Thymus (tissue), 11 donors: ENCODE measurements around the gene GSTA3. TPM values are rescaled to one million over a fixed set of nuclear protein-coding genes. Genes with fewer than 3 reads are reported as not detected.

Experiments used
- DNase-seq, 9 donors: peaks; one replicate each; pipeline ENCODE4 v3.0.0-alpha.2; 2013; ENCODE audit warnings: low spot score in 9 of 9, low read depth in 6 of 9, missing footprints in 1 of 9
- H3K27ac ChIP-seq, 2 donors: one replicate each; pipeline ENCODE4 v1.5.1; 2013; ENCODE audit warnings: control low read depth in 1 of 2, low read depth in 1 of 2, low read length in 1 of 2, mild to moderate bottlenecking in 1 of 2, moderate library complexity in 1 of 2
- H3K27me3 ChIP-seq, 2 donors: one replicate each; pipeline ENCODE4 v1.5.1; 2013; ENCODE audit warnings: low read length in 1 of 2; ENCODE audit not compliant: control insufficient read depth in 2 of 2, insufficient read depth in 1 of 2
- H3K36me3 ChIP-seq, 2 donors: one replicate each; pipeline ENCODE4 v1.5.1; 2013; ENCODE audit warnings: low read length in 1 of 2, mild to moderate bottlenecking in 1 of 2, moderate library complexity in 1 of 2; ENCODE audit not compliant: control insufficient read depth in 2 of 2, insufficient read depth in 2 of 2
- H3K4me1 ChIP-seq, 2 donors: one replicate each; pipeline ENCODE4 v1.5.1; 2013; ENCODE audit warnings: low read length in 2 of 2; ENCODE audit not compliant: control insufficient read depth in 2 of 2, insufficient read depth in 2 of 2
- H3K4me3 ChIP-seq, 2 donors: one replicate each; pipeline ENCODE4 v1.5.1; 2013; ENCODE audit warnings: low read length in 2 of 2, control low read depth in 1 of 2, mild to moderate bottlenecking in 1 of 2
- H3K9me3 ChIP-seq, 2 donors: one replicate each; pipeline ENCODE4 v1.5.1; 2013; ENCODE audit warnings: low read length in 1 of 2, mild to moderate bottlenecking in 1 of 2; ENCODE audit not compliant: control insufficient read depth in 2 of 2, insufficient read depth in 1 of 2
- WGBS: extraction: QIAGEN DNeasy Blood & Tissue Kit; methylation state at CpG from one replicate; pipeline ENCODE4 v1.1.7; 2013; 5-methylcytosine and 5-hydroxymethylcytosine counted together
- polyA plus RNA-seq: library from polyadenylated mRNA; stranded (reverse); fragments of 200-250 nt; gene quantifications from one replicate; pipeline ENCODE4 v1.2.3, GENCODE V29; 2013
- total RNA-seq: library from RNA; stranded (reverse); fragments of 120-200 nt; gene quantifications from one replicate; pipeline ENCODE4 v1.2.4, GENCODE V29; 2013
- donor health status: healthy.

Gene GSTA3
- total and polyA plus RNA-seq, 2 donors, result not detected

- 95% methylated on average over 4 of the region's 4 CpGs for WGBS
- peaks cover 0 to 2% of the 10 kb centered on the region in 2 donors for H3K27me3 ChIP-seq
- no peaks in the 10 kb centered on the region for H3K9me3 ChIP-seq
- H3K4me1 ChIP-seq, result no peaks in the 10 kb centered on the region
- no peak for DNase-seq
- no peak overlapping the region for H3K27ac ChIP-seq
- no peaks in the 10 kb centered on the region for H3K36me3 ChIP-seq
- no peak overlapping the region for H3K4me3 ChIP-seq
These were observed 60.4 kb downstream of the GSTA3 start for GRCh38 chr6:52849137-52849536.

Other genes with a start within 250 kb of the GSTA3 start
- gene TMEM14A, start 238.6 kb downstream of the GSTA3 start, total RNA-seq, result 15.1 TPM
- 25.1 TPM for gene TMEM14A, start 238.6 kb downstream of the GSTA3 start, polyA plus RNA-seq
- 0.14 TPM for gene GSTA2, start 146.2 kb downstream of the GSTA3 start, total RNA-seq
- 0.68 TPM for gene GSTA2, start 146.2 kb downstream of the GSTA3 start, polyA plus RNA-seq
- 0.66 TPM for gene GSTA1, start 105.9 kb downstream of the GSTA3 start, total RNA-seq
- gene GSTA1, start 105.9 kb downstream of the GSTA3 start, polyA plus RNA-seq, result 1.8 TPM
- gene GSTA5, start 68.9 kb downstream of the GSTA3 start, total RNA-seq, result not detected
- gene GSTA5, start 68.9 kb downstream of the GSTA3 start, polyA plus RNA-seq, result not detected
- gene GSTA4, start 85.6 kb upstream of the GSTA3 start, total RNA-seq, result 11.5 TPM
- gene GSTA4, start 85.6 kb upstream of the GSTA3 start, polyA plus RNA-seq, result 29.3 TPM
- 7.6 TPM for gene CILK1, start 152.1 kb upstream of the GSTA3 start, total RNA-seq
- 8.6 TPM for gene CILK1, start 152.1 kb upstream of the GSTA3 start, polyA plus RNA-seq
- gene FBXO9, start 155.7 kb upstream of the GSTA3 start, total RNA-seq, result 37.5 TPM
- gene FBXO9, start 155.7 kb upstream of the GSTA3 start, polyA plus RNA-seq, result 36.0 TPM
- under 0.01 TPM for gene GCM1, start 239.1 kb upstream of the GSTA3 start, total RNA-seq
- 0.23 TPM for gene GCM1, start 239.1 kb upstream of the GSTA3 start, polyA plus RNA-seq